Liver (tissue), 3 donors: ENCODE data around the gene PRMT7.

Experiments used
- CTCF ChIP-seq: fragments of 150-350 bp; IDR thresholded peaks from 2 replicates; pipeline ENCODE4 v1.5.1; 2017; ENCODE audit warnings: improper control_type of control experiment, low read depth, low read length; ENCODE audit not compliant: missing input control
- FOXA1 ChIP-seq: IDR thresholded peaks from 2 replicates; pipeline ENCODE4 v1.6.1; 2016; ENCODE audit warnings: antibody characterized with exemption
- GABPA ChIP-seq, 2 donors: IDR thresholded peaks in 1 of 2; conservative IDR thresholded peaks in 1 of 2; 2 replicates each; pipeline ENCODE4 v1.6.1; 2016; ENCODE audit warnings: antibody characterized with exemption in 2 of 2, mild to moderate bottlenecking in 1 of 2, moderate library complexity in 1 of 2
- JUND ChIP-seq, 2 donors: IDR thresholded peaks; 2 replicates each; pipeline ENCODE4 v1.6.1; 2016; ENCODE audit warnings: antibody characterized with exemption in 2 of 2
- MAX ChIP-seq: IDR thresholded peaks from 2 replicates; pipeline ENCODE4 v1.6.1; 2016; ENCODE audit warnings: antibody characterized with exemption
- RAD21 ChIP-seq, 2 donors: IDR thresholded peaks; 2 replicates each; pipeline ENCODE4 v1.6.1; 2016; ENCODE audit warnings: antibody characterized with exemption in 2 of 2, mild to moderate bottlenecking in 2 of 2
- REST ChIP-seq: IDR thresholded peaks from 2 replicates; pipeline ENCODE4 v1.6.1; 2016; ENCODE audit warnings: antibody characterized with exemption, mild to moderate bottlenecking
- SP1 ChIP-seq: IDR thresholded peaks from 2 replicates; pipeline ENCODE4 v1.6.1; 2018; ENCODE audit warnings: antibody characterized with exemption, mild to moderate bottlenecking
- YY1 ChIP-seq: IDR thresholded peaks from 2 replicates; pipeline ENCODE4 v1.6.1; 2016; ENCODE audit warnings: antibody characterized with exemption, mild to moderate bottlenecking
- ZBTB33 ChIP-seq: IDR thresholded peaks from 2 replicates; pipeline ENCODE4 v1.6.1; 2016; ENCODE audit warnings: antibody characterized with exemption
- donor health status: healthy.
- donor health status: healthy.

GRCh38 chr16:68376590-68376989 lies 65.8 kb downstream of the PRMT7 start:
- no peak for TF ChIP-seq CTCF
- TF ChIP-seq JUND (IDR thresholded peaks at IDR 0.05) = no peak
- no peak for TF ChIP-seq GABPA (IDR thresholded peaks at IDR 0.05 in 1 of 2, conservative IDR thresholded peaks at IDR 0.05 in 1 of 2)
- TF ChIP-seq ZBTB33 = no peak
- no peak for TF ChIP-seq REST
- no peak for TF ChIP-seq FOXA1
- TF ChIP-seq SP1 = no peak
- TF ChIP-seq RAD21 (IDR thresholded peaks at IDR 0.05) = no peak
- TF ChIP-seq YY1 = no peak
- no peak for TF ChIP-seq MAX
